Measurements from ENCODE around the gene NT5C1A. TPM values are rescaled to one million over a fixed set of nuclear protein-coding genes. Genes with fewer than 3 reads are reported as not detected.

The NT5C1A gene
- under 1 TPM; 0.31 to 0.70 TPM for total RNA-seq
- total RNA-seq = 1.7 reads per million in 2 donors

GRCh38 chr1:39671793-39672550 lies at the start of gene NT5C1A:
Gene NT5C1A, minus strand, starts transcription at chr1:39672107. Its CDS starts 69 bp downstream, at chr1:39672038.
- H3K4me3 Mint-ChIP-seq = peak within 1 kb of the TSS; percentile 82
- ATAC-seq (peak; percentile 71), DNase-seq (no peak)
- peaks cover 3% of the 10 kb centered on the region for H3K36me3 Mint-ChIP-seq (ENCODE audit: low read depth)
- no peak within 1 kb of the TSS for H3K27ac Mint-ChIP-seq
- no peaks in the 10 kb centered on the region for H3K9me3 ChIP-seq (ENCODE audit: control insufficient read depth, low read length, poor library complexity, severe bottlenecking)
- H3K4me1 Mint-ChIP-seq = peaks cover 6% of the 10 kb centered on the region
- H3K27me3 Mint-ChIP-seq = peaks cover 36% of the 10 kb centered on the region

GRCh38 chr1:39721664-39722063 lies 49.8 kb upstream of the NT5C1A start:
- peaks cover 50% of the 10 kb centered on the region for H3K27me3 Mint-ChIP-seq

GRCh38 chr1:39720094-39720999 lies 48.4 kb upstream of the NT5C1A start:
- DNase-seq = no peak
- no peak overlapping the region for H3K27ac Mint-ChIP-seq
- peak; percentile 82 for ATAC-seq
- H3K36me3 Mint-ChIP-seq (ENCODE audit: low read depth) = peaks cover 6% of the 10 kb centered on the region
- H3K4me1 Mint-ChIP-seq = peaks cover 3% of the 10 kb centered on the region
- no peak overlapping the region for H3K4me3 Mint-ChIP-seq
- H3K27me3 Mint-ChIP-seq = peaks cover 49% of the 10 kb centered on the region
- no peaks in the 10 kb centered on the region for H3K9me3 ChIP-seq (ENCODE audit: control insufficient read depth, low read length, poor library complexity, severe bottlenecking)

More at GRCh38 chr1:39721664-39722063, 49.8 kb upstream of the NT5C1A start:
- H3K4me1 Mint-ChIP-seq = peaks cover 3% of the 10 kb centered on the region
- DNase-seq = no peak
- peaks cover 6% of the 10 kb centered on the region for H3K36me3 Mint-ChIP-seq (ENCODE audit: low read depth)
- H3K27ac Mint-ChIP-seq = no peak overlapping the region
- ATAC-seq = no peak
- no peaks in the 10 kb centered on the region for H3K9me3 ChIP-seq (ENCODE audit: control insufficient read depth, low read length, poor library complexity, severe bottlenecking)
- H3K4me3 Mint-ChIP-seq = no peak overlapping the region

DNA sequence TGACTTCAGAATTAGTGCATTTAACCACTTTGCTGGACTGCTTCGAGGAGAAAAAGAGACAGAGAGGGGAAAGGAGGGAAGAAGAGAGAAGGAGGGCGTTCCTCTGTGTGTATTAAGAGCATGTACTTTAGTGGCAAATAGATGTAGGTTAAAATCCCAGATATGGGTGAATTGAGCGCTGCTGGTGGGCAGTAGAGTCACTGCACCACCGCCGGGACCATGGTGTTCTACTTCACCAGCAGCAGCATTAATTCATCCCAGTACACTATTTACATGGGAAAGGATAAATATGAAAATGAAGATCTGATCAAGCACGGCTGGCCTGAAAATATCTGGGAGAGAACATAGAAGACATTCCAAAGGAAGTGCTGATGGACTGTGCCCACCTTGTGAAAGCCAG lies 45.9 kb upstream of the NT5C1A start:
- DNase-seq (no peak), ATAC-seq (no peak)
- peaks cover 57% of the 10 kb centered on the region for H3K27me3 Mint-ChIP-seq
- peaks cover 3% of the 10 kb centered on the region for H3K4me1 Mint-ChIP-seq
- H3K4me3 Mint-ChIP-seq = no peak overlapping the region
- peaks cover 6% of the 10 kb centered on the region for H3K36me3 Mint-ChIP-seq (ENCODE audit: low read depth)
- no peak overlapping the region for H3K27ac Mint-ChIP-seq
- no peaks in the 10 kb centered on the region for H3K9me3 ChIP-seq (ENCODE audit: control insufficient read depth, low read length, poor library complexity, severe bottlenecking)

GRCh38 chr1:39713557-39713956 lies 41.6 kb upstream of the NT5C1A start:
- peaks cover 56% of the 10 kb centered on the region for H3K27me3 Mint-ChIP-seq
- no peak for ATAC-seq
- H3K4me1 Mint-ChIP-seq = no peaks in the 10 kb centered on the region
- no peaks in the 10 kb centered on the region for H3K9me3 ChIP-seq (ENCODE audit: control insufficient read depth, low read length, poor library complexity, severe bottlenecking)
- peaks cover 9% of the 10 kb centered on the region for H3K36me3 Mint-ChIP-seq (ENCODE audit: low read depth)
- H3K4me3 Mint-ChIP-seq = no peak overlapping the region
- DNase-seq = no peak
- no peak overlapping the region for H3K27ac Mint-ChIP-seq

DNA sequence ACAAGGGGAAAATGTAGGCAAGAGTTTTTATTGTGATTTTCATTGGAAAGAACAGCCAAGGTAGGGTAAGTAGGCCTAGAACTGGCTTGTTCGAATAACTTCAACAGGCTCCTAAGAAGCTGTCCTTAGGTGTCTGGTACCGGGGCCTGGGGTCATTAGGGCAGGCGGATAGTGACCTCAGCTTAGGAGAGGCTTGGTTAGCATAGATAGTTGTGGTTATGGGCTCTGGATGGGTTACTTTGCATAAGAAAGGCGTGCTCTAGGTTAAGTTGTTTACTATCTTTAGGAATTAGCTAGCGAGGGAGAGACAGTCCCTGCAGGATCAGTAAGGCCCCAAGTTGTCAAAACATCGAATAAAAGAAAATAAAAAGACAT lies 40.0 kb upstream of the NT5C1A start:
- H3K4me1 Mint-ChIP-seq = no peaks in the 10 kb centered on the region
- peaks cover 48% of the 10 kb centered on the region for H3K27me3 Mint-ChIP-seq
- no peak overlapping the region for H3K27ac Mint-ChIP-seq
- peaks cover 4% of the 10 kb centered on the region for H3K36me3 Mint-ChIP-seq (ENCODE audit: low read depth)
- no peaks in the 10 kb centered on the region for H3K9me3 ChIP-seq (ENCODE audit: control insufficient read depth, low read length, poor library complexity, severe bottlenecking)
- DNase-seq = no peak
- no peak overlapping the region for H3K4me3 Mint-ChIP-seq
- ATAC-seq = no peak

DNA sequence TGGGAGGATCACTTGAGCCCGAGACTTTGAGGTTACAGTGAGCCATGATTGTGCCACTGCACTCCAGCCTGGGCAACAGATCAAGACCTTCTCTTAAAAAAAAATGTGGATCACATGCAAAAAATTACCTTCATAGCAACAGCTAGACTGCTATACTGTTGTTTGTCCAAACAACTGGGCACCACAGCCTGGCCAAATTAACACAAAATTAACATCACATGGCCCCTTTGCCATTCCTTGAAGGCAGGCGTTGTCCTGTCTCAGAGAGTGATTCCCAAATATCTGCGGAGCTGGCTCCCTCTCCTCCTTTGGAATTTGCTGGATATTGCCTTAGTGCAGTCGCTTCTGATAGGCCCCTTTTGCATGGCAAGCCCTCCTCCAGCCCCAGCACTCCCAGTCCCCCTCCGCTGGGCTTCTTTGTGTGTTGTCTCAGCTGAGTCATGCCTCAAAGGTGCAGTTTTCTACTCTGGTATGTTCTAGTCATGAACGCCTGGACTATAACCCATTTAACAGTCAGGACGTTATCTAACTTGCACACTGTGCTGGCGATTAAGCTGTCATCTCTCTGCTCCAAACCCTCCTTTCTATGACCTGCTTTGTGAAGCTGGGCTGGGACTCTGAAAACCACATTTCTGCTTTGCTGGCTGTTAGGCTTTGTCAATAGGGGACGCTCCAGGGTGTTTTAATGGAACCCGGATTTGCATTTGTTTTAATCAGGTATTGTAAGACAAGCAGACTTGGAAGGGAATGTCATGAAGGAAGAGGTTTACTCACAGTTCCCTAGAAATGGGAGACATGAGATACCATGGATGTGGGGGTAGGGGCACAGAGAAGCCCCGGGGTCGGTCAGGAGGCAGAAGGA lies 39.4 kb upstream of the NT5C1A start:
- DNase-seq = no peak
- H3K27ac Mint-ChIP-seq = no peak overlapping the region
- peaks cover 5% of the 10 kb centered on the region for H3K36me3 Mint-ChIP-seq (ENCODE audit: low read depth)
- H3K4me1 Mint-ChIP-seq = no peaks in the 10 kb centered on the region
- H3K9me3 ChIP-seq (ENCODE audit: control insufficient read depth, low read length, poor library complexity, severe bottlenecking) = no peaks in the 10 kb centered on the region
- ATAC-seq = no peak
- no peak overlapping the region for H3K4me3 Mint-ChIP-seq
- peaks cover 44% of the 10 kb centered on the region for H3K27me3 Mint-ChIP-seq

DNA sequence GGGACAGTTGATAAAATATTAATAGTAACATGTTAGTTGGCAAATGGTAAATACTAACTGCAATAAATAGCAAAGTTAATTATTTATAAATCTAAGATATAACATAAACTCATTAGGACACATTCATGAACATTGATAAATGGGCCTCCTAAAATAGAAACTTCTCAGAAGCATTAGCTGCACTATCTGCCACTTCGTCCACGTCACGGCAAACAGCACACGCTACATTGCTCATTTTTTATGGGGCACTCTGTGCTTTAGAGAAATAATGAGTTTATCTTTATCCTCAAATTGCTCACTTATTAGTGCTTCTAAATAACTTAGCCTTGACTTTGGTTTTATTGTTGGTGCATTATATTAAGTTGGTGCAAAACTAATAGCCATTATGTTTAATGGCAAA lies 35.6 kb upstream of the NT5C1A start:
- H3K36me3 Mint-ChIP-seq (ENCODE audit: low read depth) = peaks cover 5% of the 10 kb centered on the region
- ATAC-seq = no peak
- no peak overlapping the region for H3K4me3 Mint-ChIP-seq
- H3K4me1 Mint-ChIP-seq = no peaks in the 10 kb centered on the region
- peaks cover 22% of the 10 kb centered on the region for H3K27me3 Mint-ChIP-seq
- DNase-seq = no peak
- no peak overlapping the region for H3K27ac Mint-ChIP-seq
- H3K9me3 ChIP-seq (ENCODE audit: control insufficient read depth, low read length, poor library complexity, severe bottlenecking) = no peaks in the 10 kb centered on the region

DNA sequence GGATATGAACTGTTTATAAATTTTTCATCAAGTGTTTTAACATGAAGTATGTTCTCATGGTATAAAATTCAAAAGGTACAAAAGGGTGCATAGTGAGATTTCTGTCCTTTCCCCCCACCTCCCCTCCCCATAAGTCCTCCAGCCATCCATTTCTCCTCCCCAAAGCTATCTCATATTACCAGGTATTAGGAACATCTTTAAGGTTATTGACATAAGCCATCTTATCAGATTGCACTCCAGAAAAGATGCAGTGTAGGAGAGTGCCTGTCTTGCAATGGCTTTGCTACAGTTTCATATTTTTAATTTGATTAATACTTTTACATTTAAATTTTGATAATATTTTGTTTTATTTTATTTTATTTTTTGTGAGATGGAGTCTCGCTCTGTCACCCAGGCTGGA lies 32.9 kb upstream of the NT5C1A start:
- Mint-ChIP-seq H3K27ac (no peak overlapping the region), H3K4me3 (no peak overlapping the region), H3K36me3 (ENCODE audit: low read depth) (peaks cover 2% of the 10 kb centered on the region), H3K27me3 (peaks cover 18% of the 10 kb centered on the region), H3K4me1 (no peaks in the 10 kb centered on the region)
- DNase-seq (no peak), ATAC-seq (no peak)
- no peaks in the 10 kb centered on the region for H3K9me3 ChIP-seq (ENCODE audit: control insufficient read depth, low read length, poor library complexity, severe bottlenecking)

DNA sequence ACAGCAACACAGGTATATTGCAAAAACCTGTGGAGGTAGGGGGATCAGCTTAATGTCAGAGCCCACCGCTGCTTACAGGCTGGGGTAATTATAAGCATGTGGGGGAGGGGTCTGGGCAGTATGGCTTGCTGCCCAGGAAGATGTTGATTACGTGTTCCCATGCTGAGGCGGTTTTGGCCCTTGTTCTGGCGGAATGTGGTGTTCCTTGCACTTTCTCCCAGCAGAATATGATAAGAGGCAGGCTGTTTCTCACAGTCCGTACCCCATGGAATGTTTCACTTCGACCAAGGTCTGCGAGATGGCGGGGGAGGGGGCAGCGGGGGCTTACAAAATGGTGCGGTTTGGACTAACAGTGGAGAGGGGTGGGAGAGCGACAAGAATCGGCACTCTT lies 29.1 kb upstream of the NT5C1A start:
- peaks cover 5% of the 10 kb centered on the region for H3K27me3 Mint-ChIP-seq
- H3K36me3 Mint-ChIP-seq (ENCODE audit: low read depth) = no peaks in the 10 kb centered on the region
- H3K27ac Mint-ChIP-seq = peak overlapping the region; percentile 41
- no peak overlapping the region for H3K4me3 Mint-ChIP-seq
- H3K4me1 Mint-ChIP-seq = peaks cover 4% of the 10 kb centered on the region
- ATAC-seq (no peak), DNase-seq (no peak)
- H3K9me3 ChIP-seq (ENCODE audit: control insufficient read depth, low read length, poor library complexity, severe bottlenecking) = no peaks in the 10 kb centered on the region

- H3K27me3 Mint-ChIP-seq = peaks cover 5% of the 10 kb centered on the region
- DNase-seq = no peak
- H3K9me3 ChIP-seq (ENCODE audit: control insufficient read depth, low read length, poor library complexity, severe bottlenecking) = no peaks in the 10 kb centered on the region
- H3K4me3 Mint-ChIP-seq = no peak overlapping the region
- H3K27ac Mint-ChIP-seq = peak overlapping the region; percentile 41
- peaks cover 4% of the 10 kb centered on the region for H3K4me1 Mint-ChIP-seq
- no peaks in the 10 kb centered on the region for H3K36me3 Mint-ChIP-seq (ENCODE audit: low read depth)
- ATAC-seq = no peak
Measured at GRCh38 chr1:39700348-39700747, 28.4 kb upstream of the NT5C1A start.

- H3K36me3 Mint-ChIP-seq (ENCODE audit: low read depth) = no peaks in the 10 kb centered on the region
- H3K4me3 Mint-ChIP-seq = no peak overlapping the region
- no peak for DNase-seq
- H3K27ac Mint-ChIP-seq = no peak overlapping the region
- H3K27me3 Mint-ChIP-seq = peaks cover 5% of the 10 kb centered on the region
- no peaks in the 10 kb centered on the region for H3K9me3 ChIP-seq (ENCODE audit: control insufficient read depth, low read length, poor library complexity, severe bottlenecking)
- peaks cover 9% of the 10 kb centered on the region for H3K4me1 Mint-ChIP-seq
- ATAC-seq = no peak
Measured at GRCh38 chr1:39699419-39699818, 27.5 kb upstream of the NT5C1A start.

GRCh38 chr1:39698568-39698967 lies 26.7 kb upstream of the NT5C1A start:
- no peak overlapping the region for H3K27ac Mint-ChIP-seq
- H3K27me3 Mint-ChIP-seq = peaks cover 5% of the 10 kb centered on the region
- H3K9me3 ChIP-seq (ENCODE audit: control insufficient read depth, low read length, poor library complexity, severe bottlenecking) = no peaks in the 10 kb centered on the region
- H3K36me3 Mint-ChIP-seq (ENCODE audit: low read depth) = no peaks in the 10 kb centered on the region
- H3K4me3 Mint-ChIP-seq = no peak overlapping the region
- ATAC-seq (no peak), DNase-seq (no peak)
- peaks cover 11% of the 10 kb centered on the region for H3K4me1 Mint-ChIP-seq

All from T-helper 17 cell (primary cell).